Stomach (tissue), 4 donors: Measurements from ENCODE around the gene STPG4.

Source experiments
- POLR2A ChIP-seq, 4 donors: fragments of 450-650 bp; IDR thresholded peaks; one replicate each; pipeline ENCODE4 v1.6.1; 2016; ENCODE audit warnings: antibody characterized with exemption in 4 of 4, control low read depth in 2 of 4, mild to moderate bottlenecking in 1 of 4, moderate library complexity in 1 of 4
- POLR2AphosphoS5 ChIP-seq, 3 donors: sonication (generic); formaldehyde crosslinking; IDR thresholded peaks; one replicate each; pipeline ENCODE4 v1.6.1; 2016; ENCODE audit warnings: antibody characterized with exemption in 3 of 3
- TF ChIP-seq, protein P1 (sequence below), 7 experiments: fragments of 450-650 bp in 4 of 7; fragments of 200-600 bp in 3 of 7; sonication (generic) in 3 of 7; IDR thresholded peaks; one replicate each; pipeline ENCODE4 v1.5.1; 2016 to 2019; ENCODE audit warnings: antibody characterized with exemption in 7 of 7, control low read depth in 2 of 7, mild to moderate bottlenecking in 1 of 7

GRCh38 chr2:47076126-47076506 lies 79.0 kb downstream of the STPG4 start:
- TF ChIP-seq, protein P1, sequence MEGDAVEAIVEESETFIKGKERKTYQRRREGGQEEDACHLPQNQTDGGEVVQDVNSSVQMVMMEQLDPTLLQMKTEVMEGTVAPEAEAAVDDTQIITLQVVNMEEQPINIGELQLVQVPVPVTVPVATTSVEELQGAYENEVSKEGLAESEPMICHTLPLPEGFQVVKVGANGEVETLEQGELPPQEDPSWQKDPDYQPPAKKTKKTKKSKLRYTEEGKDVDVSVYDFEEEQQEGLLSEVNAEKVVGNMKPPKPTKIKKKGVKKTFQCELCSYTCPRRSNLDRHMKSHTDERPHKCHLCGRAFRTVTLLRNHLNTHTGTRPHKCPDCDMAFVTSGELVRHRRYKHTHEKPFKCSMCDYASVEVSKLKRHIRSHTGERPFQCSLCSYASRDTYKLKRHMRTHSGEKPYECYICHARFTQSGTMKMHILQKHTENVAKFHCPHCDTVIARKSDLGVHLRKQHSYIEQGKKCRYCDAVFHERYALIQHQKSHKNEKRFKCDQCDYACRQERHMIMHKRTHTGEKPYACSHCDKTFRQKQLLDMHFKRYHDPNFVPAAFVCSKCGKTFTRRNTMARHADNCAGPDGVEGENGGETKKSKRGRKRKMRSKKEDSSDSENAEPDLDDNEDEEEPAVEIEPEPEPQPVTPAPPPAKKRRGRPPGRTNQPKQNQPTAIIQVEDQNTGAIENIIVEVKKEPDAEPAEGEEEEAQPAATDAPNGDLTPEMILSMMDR (IDR thresholded peaks at IDR 0.05), result no peak
- TF ChIP-seq POLR2A (IDR thresholded peaks at IDR 0.05), result no peak
- no peak for TF ChIP-seq POLR2AphosphoS5 (IDR thresholded peaks at IDR 0.05)
